Measurements from ENCODE around the gene NHLRC4.
A peak's percentile ranks its signal among the peaks of the same experiment; 100 is the strongest.

The NHLRC4 gene

GRCh38 chr16:588889-589657, 22.3 kb downstream of the NHLRC4 start:
- Histone ChIP-seq H3K9me3 (ENCODE audit: control insufficient read depth, low read length) (no peaks in the 10 kb centered on the region), H3K4me3 (ENCODE audit: low read length) (peak overlapping the region; percentile 58), H3K9ac (ENCODE audit: low read length) (peak overlapping the region; percentile 80), H3K36me3 (ENCODE audit: control insufficient read depth, insufficient read depth, low read length) (no peaks in the 10 kb centered on the region), H3K27me3 (ENCODE audit: control insufficient read depth, insufficient read depth, low read length) (peaks cover 11% of the 10 kb centered on the region), H3K4me1 (ENCODE audit: control insufficient read depth, insufficient read depth, low read length) (peaks cover 45% of the 10 kb centered on the region)

GRCh38 chr16:589658-590187, 22.9 kb downstream of the NHLRC4 start, which contains the start of gene RAB40C:
TSS of gene RAB40C (plus strand) at chr16:590066. CDS start at chr16:590292, 226 bp downstream.
- Histone ChIP-seq H3K9me3 (ENCODE audit: control insufficient read depth, low read length) (no peaks in the 10 kb centered on the region), H3K36me3 (ENCODE audit: control insufficient read depth, insufficient read depth, low read length) (no peaks in the 10 kb centered on the region), H3K4me1 (ENCODE audit: control insufficient read depth, insufficient read depth, low read length) (peaks cover 51% of the 10 kb centered on the region), H3K27me3 (ENCODE audit: control insufficient read depth, insufficient read depth, low read length) (peaks cover 11% of the 10 kb centered on the region), H3K9ac (ENCODE audit: low read length) (peak within 1 kb of the TSS; percentile 89), H3K4me3 (ENCODE audit: low read length) (peak within 1 kb of the TSS; percentile 91)

GRCh38 chr16:590188-590814, 23.5 kb downstream of the NHLRC4 start:
- H3K4me1 ChIP-seq (ENCODE audit: control insufficient read depth, insufficient read depth, low read length): peaks cover 56% of the 10 kb centered on the region

GRCh38 chr16:590815-591200, 24.0 kb downstream of the NHLRC4 start:
- peaks cover 5% of the 10 kb centered on the region for H3K27me3 ChIP-seq (ENCODE audit: control insufficient read depth, insufficient read depth, low read length)
- peak overlapping the region; percentile 91 for H3K4me3 ChIP-seq (ENCODE audit: low read length)
- H3K36me3 ChIP-seq (ENCODE audit: control insufficient read depth, insufficient read depth, low read length): no peaks in the 10 kb centered on the region
- H3K4me1 ChIP-seq (ENCODE audit: control insufficient read depth, insufficient read depth, low read length): peaks cover 57% of the 10 kb centered on the region
- peak overlapping the region; percentile 89 for H3K9ac ChIP-seq (ENCODE audit: low read length)
- H3K9me3 ChIP-seq (ENCODE audit: control insufficient read depth, low read length): no peaks in the 10 kb centered on the region

More at GRCh38 chr16:590188-590814, 23.5 kb downstream of the NHLRC4 start:
- Histone ChIP-seq H3K4me3 (ENCODE audit: low read length) (peak overlapping the region; percentile 91), H3K9ac (ENCODE audit: low read length) (peak overlapping the region; percentile 89), H3K27me3 (ENCODE audit: control insufficient read depth, insufficient read depth, low read length) (peaks cover 10% of the 10 kb centered on the region), H3K9me3 (ENCODE audit: control insufficient read depth, low read length) (no peaks in the 10 kb centered on the region), H3K36me3 (ENCODE audit: control insufficient read depth, insufficient read depth, low read length) (no peaks in the 10 kb centered on the region)

- no peaks in the 10 kb centered on the region for H3K36me3 ChIP-seq (ENCODE audit: control insufficient read depth, insufficient read depth, low read length)
- peaks cover 62% of the 10 kb centered on the region for H3K4me1 ChIP-seq (ENCODE audit: control insufficient read depth, insufficient read depth, low read length)
- peaks cover 5% of the 10 kb centered on the region for H3K27me3 ChIP-seq (ENCODE audit: control insufficient read depth, insufficient read depth, low read length)
- peak overlapping the region; percentile 91 for H3K4me3 ChIP-seq (ENCODE audit: low read length)
- no peaks in the 10 kb centered on the region for H3K9me3 ChIP-seq (ENCODE audit: control insufficient read depth, low read length)
- H3K9ac ChIP-seq (ENCODE audit: low read length): peak overlapping the region; percentile 89
Observed at GRCh38 chr16:591231-591630, 24.4 kb downstream of the NHLRC4 start.

- H3K9ac ChIP-seq (ENCODE audit: low read length): peak overlapping the region; percentile 65
- H3K27me3 ChIP-seq (ENCODE audit: control insufficient read depth, insufficient read depth, low read length): no peaks in the 10 kb centered on the region
- H3K36me3 ChIP-seq (ENCODE audit: control insufficient read depth, insufficient read depth, low read length): no peaks in the 10 kb centered on the region
- no peaks in the 10 kb centered on the region for H3K9me3 ChIP-seq (ENCODE audit: control insufficient read depth, low read length)
- H3K4me1 ChIP-seq (ENCODE audit: control insufficient read depth, insufficient read depth, low read length): peaks cover 60% of the 10 kb centered on the region
- no peak overlapping the region for H3K4me3 ChIP-seq (ENCODE audit: low read length)
Observed at GRCh38 chr16:591892-592517, 25.2 kb downstream of the NHLRC4 start.

GRCh38 chr16:592518-593306, 25.9 kb downstream of the NHLRC4 start:
- Histone ChIP-seq H3K4me3 (ENCODE audit: low read length) (peak overlapping the region; percentile 5), H3K36me3 (ENCODE audit: control insufficient read depth, insufficient read depth, low read length) (no peaks in the 10 kb centered on the region), H3K9me3 (ENCODE audit: control insufficient read depth, low read length) (no peaks in the 10 kb centered on the region), H3K27me3 (ENCODE audit: control insufficient read depth, insufficient read depth, low read length) (no peaks in the 10 kb centered on the region), H3K9ac (ENCODE audit: low read length) (peak overlapping the region; percentile 65), H3K4me1 (ENCODE audit: control insufficient read depth, insufficient read depth, low read length) (peaks cover 57% of the 10 kb centered on the region)

- Histone ChIP-seq H3K9ac (ENCODE audit: low read length) (peak overlapping the region; percentile 65), H3K4me1 (ENCODE audit: control insufficient read depth, insufficient read depth, low read length) (peaks cover 50% of the 10 kb centered on the region), H3K4me3 (ENCODE audit: low read length) (peak overlapping the region; percentile 5)
Observed at GRCh38 chr16:593406-593805, 26.6 kb downstream of the NHLRC4 start.

GRCh38 chr16:593807-594206, 27.0 kb downstream of the NHLRC4 start:
- Histone ChIP-seq H3K4me1 (ENCODE audit: control insufficient read depth, insufficient read depth, low read length) (peaks cover 51% of the 10 kb centered on the region), H3K9ac (ENCODE audit: low read length) (peak overlapping the region; percentile 48), H3K36me3 (ENCODE audit: control insufficient read depth, insufficient read depth, low read length) (no peaks in the 10 kb centered on the region), H3K9me3 (ENCODE audit: control insufficient read depth, low read length) (no peaks in the 10 kb centered on the region), H3K27me3 (ENCODE audit: control insufficient read depth, insufficient read depth, low read length) (no peaks in the 10 kb centered on the region), H3K4me3 (ENCODE audit: low read length) (no peak overlapping the region)

More at GRCh38 chr16:593406-593805, 26.6 kb downstream of the NHLRC4 start:
- H3K36me3 ChIP-seq (ENCODE audit: control insufficient read depth, insufficient read depth, low read length): no peaks in the 10 kb centered on the region
- H3K9me3 ChIP-seq (ENCODE audit: control insufficient read depth, low read length): no peaks in the 10 kb centered on the region
- H3K27me3 ChIP-seq (ENCODE audit: control insufficient read depth, insufficient read depth, low read length): no peaks in the 10 kb centered on the region

GRCh38 chr16:595094-595528, 28.3 kb downstream of the NHLRC4 start:
- Histone ChIP-seq H3K9ac (ENCODE audit: low read length) (peak overlapping the region; percentile 48), H3K4me1 (ENCODE audit: control insufficient read depth, insufficient read depth, low read length) (peaks cover 57% of the 10 kb centered on the region), H3K9me3 (ENCODE audit: control insufficient read depth, low read length) (no peaks in the 10 kb centered on the region), H3K27me3 (ENCODE audit: control insufficient read depth, insufficient read depth, low read length) (no peaks in the 10 kb centered on the region), H3K4me3 (ENCODE audit: low read length) (no peak overlapping the region), H3K36me3 (ENCODE audit: control insufficient read depth, insufficient read depth, low read length) (no peaks in the 10 kb centered on the region)

GRCh38 chr16:595942-596735, 29.3 kb downstream of the NHLRC4 start:
- Histone ChIP-seq H3K9me3 (ENCODE audit: control insufficient read depth, low read length) (no peaks in the 10 kb centered on the region), H3K36me3 (ENCODE audit: control insufficient read depth, insufficient read depth, low read length) (no peaks in the 10 kb centered on the region), H3K9ac (ENCODE audit: low read length) (no peak overlapping the region), H3K4me1 (ENCODE audit: control insufficient read depth, insufficient read depth, low read length) (peaks cover 57% of the 10 kb centered on the region), H3K4me3 (ENCODE audit: low read length) (no peak overlapping the region), H3K27me3 (ENCODE audit: control insufficient read depth, insufficient read depth, low read length) (no peaks in the 10 kb centered on the region)

All from mucosa of stomach (tissue), 1 donor.